GM18951 (cell line): ENCODE results near the gene KLK11.

ENCODE experiments used
- POLR2A ChIP-seq: IDR thresholded peaks from 4 replicates; pipeline ENCODE4 v1.6.1; 2011; ENCODE audit warnings: mild to moderate bottlenecking; ENCODE audit not compliant: insufficient read length, insufficient read depth; ENCODE audit errors: extremely low read depth
- in situ Hi-C: fragments of 300-500 bp; cut with MboI; formaldehyde crosslinking; loops from one replicate; pipeline ENCODE4 v1.12.0; 2022; ENCODE audit warnings: low sequenced_read_pairs, mixed read lengths, inconsistent platforms; ENCODE audit not compliant: unreplicated experiment

The KLK11 gene

DNA sequence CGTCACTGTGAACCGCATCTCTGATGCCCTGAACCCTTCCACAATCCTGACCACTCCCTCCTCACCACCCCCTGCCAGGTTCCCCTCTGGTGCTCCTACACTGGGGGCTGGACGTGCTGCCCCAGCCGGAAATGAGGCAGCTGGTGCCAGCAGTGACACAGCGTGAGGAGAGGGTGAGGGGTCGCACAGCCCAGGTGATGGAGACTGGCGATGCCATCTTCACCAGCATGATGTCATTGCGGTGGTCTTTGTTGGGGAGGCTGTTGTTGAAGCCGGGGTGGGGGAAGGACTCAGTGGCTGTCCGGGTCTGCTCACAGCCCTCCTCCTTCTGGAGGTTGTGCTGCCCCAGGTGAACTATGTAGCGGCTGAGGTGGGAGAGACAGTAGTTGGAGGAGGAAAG lies 2.5 kb downstream of the KLK11 start:
- TF ChIP-seq POLR2A, result no peak
- in situ Hi-C loops, result no loop called here

GRCh38 chr19:51022526-51022925 lies 3.9 kb downstream of the KLK11 start:
- in situ Hi-C loops, result no loop called here
- no peak for TF ChIP-seq POLR2A

DNA sequence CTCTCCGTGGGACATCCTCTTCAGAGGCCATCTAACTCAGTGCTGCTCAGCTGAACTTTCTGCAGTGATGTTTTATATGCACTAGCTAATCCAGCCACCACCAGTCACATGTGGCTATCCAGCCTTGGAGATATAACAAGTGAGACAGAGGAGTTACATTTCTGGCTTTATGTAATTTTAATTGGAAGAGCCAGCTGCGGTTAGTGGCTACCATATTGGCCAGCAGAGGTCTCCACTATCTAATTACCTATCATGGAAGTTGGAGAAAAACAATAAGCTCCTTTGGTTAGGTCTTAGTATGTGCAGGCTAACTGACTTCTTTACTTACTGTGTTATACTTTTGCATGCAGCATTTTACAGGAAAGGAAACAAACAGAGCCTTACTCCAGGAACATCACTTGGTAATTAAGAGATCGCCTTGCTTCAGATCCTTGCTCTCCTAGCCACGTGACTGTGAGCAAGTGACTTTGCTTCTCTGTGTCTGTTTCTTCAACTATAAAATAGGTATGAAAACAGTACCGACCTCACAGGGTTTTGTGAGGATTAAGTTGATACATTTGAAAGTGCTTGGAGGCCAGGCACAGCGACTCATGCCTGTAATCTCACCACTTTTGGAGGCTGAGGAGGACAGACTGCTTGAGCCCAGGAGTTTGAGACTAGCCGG lies 5.3 kb downstream of the KLK11 start:
- no peak for TF ChIP-seq POLR2A
- in situ Hi-C loops, result no loop called here

DNA sequence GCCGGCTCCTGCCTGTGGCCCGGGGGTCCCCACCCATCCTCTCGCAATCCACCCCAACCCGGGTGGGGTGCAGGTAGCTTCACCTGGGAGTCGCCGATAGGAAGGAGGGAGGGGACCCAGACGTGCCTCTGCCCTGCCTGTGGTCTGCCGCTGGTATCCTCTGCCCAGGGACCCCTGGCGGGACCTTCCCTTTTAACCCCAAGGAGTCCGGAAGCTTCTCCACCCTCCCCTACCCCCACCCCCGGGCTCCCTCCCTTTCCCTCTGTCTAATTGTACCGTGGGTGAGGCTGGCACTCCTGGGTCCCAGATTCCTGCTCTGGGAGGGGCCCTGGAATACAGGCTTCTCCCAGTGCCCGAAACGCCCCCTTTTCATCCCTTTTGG lies 6.9 kb downstream of the KLK11 start, which contains the start of gene KLK10:
KLK10 (minus strand) TSS at position 166 of the 382 bp plus-strand sequence. CDS start 579 bp downstream, outside the sequence.
- TF ChIP-seq POLR2A, result no peak
- in situ Hi-C loops, result no loop called here

DNA sequence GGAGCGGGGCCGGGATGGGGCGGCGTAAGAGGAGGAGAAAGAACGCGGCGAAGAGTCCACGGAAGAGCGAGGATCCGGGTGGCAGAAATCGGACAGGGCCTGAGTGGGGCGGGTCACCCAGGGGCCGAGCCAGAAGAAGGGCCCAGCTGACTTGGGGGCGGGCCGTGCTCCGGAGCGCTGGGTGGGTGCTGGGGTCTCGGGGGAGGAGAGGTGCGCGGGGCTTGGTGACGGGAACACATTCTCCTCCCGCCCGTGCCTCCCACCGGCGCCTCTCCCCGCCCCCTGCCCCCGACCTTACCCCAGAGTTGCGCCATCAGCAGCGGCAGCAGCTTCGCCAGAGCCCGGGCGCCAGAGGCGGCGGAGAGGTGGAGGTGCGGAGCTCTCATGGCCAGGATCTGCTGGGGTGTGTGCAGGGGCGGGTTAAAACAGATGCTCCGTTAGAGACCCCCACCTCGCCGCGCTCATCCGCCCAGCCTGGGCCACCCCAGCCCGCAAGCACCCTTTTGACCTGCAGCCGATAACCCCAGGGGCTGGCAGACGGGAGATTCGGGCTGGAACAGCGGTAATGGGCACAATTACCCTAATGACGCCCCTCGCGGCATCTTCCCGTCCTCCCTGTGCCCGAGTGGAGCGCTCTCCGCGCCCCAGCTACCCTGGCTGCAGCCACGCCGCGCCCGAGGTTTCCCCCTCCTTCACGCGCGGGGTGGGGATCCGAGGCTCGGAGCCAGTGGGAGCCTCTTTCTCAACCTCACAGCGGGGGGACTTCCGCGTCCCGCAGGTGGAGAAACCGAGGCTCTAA lies 7.5 kb downstream of the KLK11 start:
- in situ Hi-C loops, result no loop called here
- no peak for TF ChIP-seq POLR2A

DNA sequence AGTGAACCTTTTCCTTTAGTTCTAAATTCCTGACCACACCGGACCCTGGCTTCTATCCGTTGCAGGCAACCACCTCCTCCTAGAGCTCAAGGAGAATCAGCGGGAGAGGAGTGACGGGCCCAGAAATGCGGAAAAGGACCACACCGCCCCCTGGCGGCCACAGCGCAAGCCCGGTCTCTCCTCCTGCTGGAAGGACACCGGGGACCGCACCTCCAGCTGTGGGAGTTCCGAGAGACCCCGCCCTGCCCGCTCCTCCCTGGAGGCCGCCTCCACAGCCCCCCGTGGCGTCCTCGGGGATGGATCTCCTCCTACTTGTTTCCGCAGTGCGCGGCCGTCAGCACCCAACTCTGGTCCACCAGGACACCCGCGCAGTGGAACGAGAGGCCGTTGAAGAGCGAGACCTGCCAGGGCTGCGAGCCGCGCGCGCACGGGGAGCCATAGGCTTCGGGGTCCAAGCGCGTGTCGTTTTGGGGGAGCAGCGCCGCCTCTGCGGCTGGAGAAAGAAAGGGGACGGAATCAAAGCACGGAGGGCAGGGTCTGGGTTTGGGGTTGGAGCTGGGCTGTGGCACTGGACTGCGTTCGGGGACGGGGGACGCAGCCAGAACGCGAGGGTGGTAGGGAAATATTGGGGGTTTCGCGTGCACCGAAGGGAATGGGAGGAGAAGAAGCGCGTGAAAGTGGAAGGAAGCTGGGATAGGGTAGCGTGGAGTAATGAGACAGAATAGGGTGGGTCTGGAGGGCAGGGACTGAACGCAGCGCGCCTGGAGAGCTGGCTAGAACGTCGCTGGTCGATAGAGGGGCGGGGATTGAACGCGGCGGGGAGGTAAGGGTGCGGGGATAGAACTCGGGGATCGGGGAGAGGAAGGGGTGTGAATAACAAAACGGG lies 9.4 kb downstream of the KLK11 start:
- in situ Hi-C loops, result no loop called here
- TF ChIP-seq POLR2A, result no peak

GRCh38 chr19:51015691-51016267 lies 10.6 kb downstream of the KLK11 start:
- in situ Hi-C loops, result no loop called here

GRCh38 chr19:51014242-51014641 lies 12.2 kb downstream of the KLK11 start:
- TF ChIP-seq POLR2A, result no peak
- in situ Hi-C loops, result no loop called here

More at GRCh38 chr19:51015691-51016267, 10.6 kb downstream of the KLK11 start:
- no peak for TF ChIP-seq POLR2A

- in situ Hi-C loops, result no loop called here
Observed at GRCh38 chr19:51012661-51013190, 13.7 kb downstream of the KLK11 start.

GRCh38 chr19:51010066-51010795 lies 16.2 kb downstream of the KLK11 start:
- no peak for TF ChIP-seq POLR2A

More at GRCh38 chr19:51012661-51013190, 13.7 kb downstream of the KLK11 start:
- no peak for TF ChIP-seq POLR2A

DNA sequence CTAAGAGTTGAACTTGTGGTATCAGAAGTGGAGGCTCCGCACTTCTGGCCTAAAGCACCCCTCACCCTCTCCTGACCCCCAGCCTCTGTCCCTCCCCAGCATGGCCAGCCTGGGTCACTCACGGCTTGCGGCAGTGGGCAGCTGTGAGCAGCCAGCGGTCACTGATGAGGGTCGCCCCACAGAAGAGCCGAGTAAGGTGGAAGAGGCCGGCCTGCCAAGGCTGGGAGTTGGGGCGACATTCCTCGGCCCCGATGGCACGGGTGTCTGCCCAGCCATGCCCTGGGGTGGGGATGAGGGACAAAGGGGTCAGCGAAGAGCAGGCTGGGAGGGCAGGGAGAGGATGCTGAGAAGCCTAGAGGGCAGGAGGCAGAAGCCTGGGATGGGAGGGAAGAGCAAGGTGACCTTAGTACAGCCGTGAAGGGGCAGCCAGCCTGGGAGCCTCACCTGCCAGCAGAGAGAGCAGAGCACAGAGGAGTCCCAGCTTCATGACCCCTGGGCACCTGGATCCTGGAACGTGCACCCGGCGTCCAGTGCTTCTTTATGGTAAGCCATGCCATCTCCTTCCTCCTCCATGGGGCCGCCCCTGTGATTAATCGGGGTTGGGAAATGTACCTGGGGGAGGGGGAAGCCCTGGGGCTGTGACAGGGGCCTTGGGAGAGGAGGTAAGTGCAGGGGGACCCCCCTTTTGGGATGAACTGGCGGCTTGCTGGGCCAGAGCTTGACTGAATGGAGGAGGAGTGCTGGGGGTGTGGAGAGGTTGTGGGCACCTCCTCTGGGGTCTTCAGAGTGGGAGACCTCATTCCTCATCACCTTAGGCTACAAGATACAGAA lies 17.1 kb downstream of the KLK11 start:
- no peak for TF ChIP-seq POLR2A
- in situ Hi-C loops, result no loop called here

More at GRCh38 chr19:51010066-51010795, 16.2 kb downstream of the KLK11 start:
- in situ Hi-C loops, result no loop called here
